ENCODE measurements around the gene UXT.
"Not testable (repeated sequence)": the region's sequence is repeated elsewhere in the genome, so short reads cannot be mapped to it uniquely, and the experiment has no call there.

The UXT gene

GRCh38 chrX:47621851-47622250, 37.1 kb downstream of the UXT start:
- DNase-seq (ENCODE audit: extremely low spot score, insufficient read length, low read depth) (no peak), FAIRE-seq (no peak)

- DNase-seq (ENCODE audit: extremely low spot score, insufficient read length, low read depth), result no peak
- no peak for FAIRE-seq
Measured at GRCh38 chrX:47620303-47620685, 38.7 kb downstream of the UXT start.

- peak; percentile 38 for FAIRE-seq
- DNase-seq (ENCODE audit: extremely low spot score, insufficient read length, low read depth), result peak; percentile 65
Measured at GRCh38 chrX:47619486-47620302, 39.3 kb downstream of the UXT start, which contains the start of gene SYN1. Gene SYN1 (minus strand): TSS chrX:47619857. CDS start chrX:47619728, 129 bp downstream.

- FAIRE-seq (no peak), DNase-seq (ENCODE audit: extremely low spot score, insufficient read length, low read depth) (no peak)
Measured at GRCh38 chrX:47618923-47619485, 40.0 kb downstream of the UXT start.

GRCh38 chrX:47614618-47615017, 44.4 kb downstream of the UXT start:
- FAIRE-seq, result no peak
- no peak for DNase-seq (ENCODE audit: extremely low spot score, insufficient read length, low read depth)

GRCh38 chrX:47613082-47613481, 45.9 kb downstream of the UXT start:
- FAIRE-seq (no peak), DNase-seq (ENCODE audit: extremely low spot score, insufficient read length, low read depth) (no peak)

- DNase-seq (ENCODE audit: extremely low spot score, insufficient read length, low read depth) (no peak), FAIRE-seq (no peak)
Measured at GRCh38 chrX:47612418-47612817, 46.6 kb downstream of the UXT start.

GRCh38 chrX:47611926-47612325, 47.1 kb downstream of the UXT start:
- no peak for FAIRE-seq

GRCh38 chrX:47611489-47611888, 47.5 kb downstream of the UXT start:
- DNase-seq (ENCODE audit: extremely low spot score, insufficient read length, low read depth) (no peak), FAIRE-seq (no peak)

More at GRCh38 chrX:47611926-47612325, 47.1 kb downstream of the UXT start:
- DNase-seq (ENCODE audit: extremely low spot score, insufficient read length, low read depth), result no peak

GRCh38 chrX:47610511-47610910, 48.5 kb downstream of the UXT start:
- no peak for FAIRE-seq
- DNase-seq (ENCODE audit: extremely low spot score, insufficient read length, low read depth), result no peak

- DNase-seq (ENCODE audit: extremely low spot score, insufficient read length, low read depth) (no peak), FAIRE-seq (no peak)
Measured at GRCh38 chrX:47608130-47608810, 50.7 kb downstream of the UXT start.

GRCh38 chrX:47607091-47607490, 51.9 kb downstream of the UXT start:
- FAIRE-seq (no peak), DNase-seq (ENCODE audit: extremely low spot score, insufficient read length, low read depth) (no peak)

GRCh38 chrX:47605024-47605423, 54.0 kb downstream of the UXT start:
- FAIRE-seq (no peak), DNase-seq (ENCODE audit: extremely low spot score, insufficient read length, low read depth) (no peak)

GRCh38 chrX:47603125-47603524, 55.9 kb downstream of the UXT start:
- DNase-seq (ENCODE audit: extremely low spot score, insufficient read length, low read depth); FAIRE-seq: not testable (repeated sequence)

All from GM18507 (cell line).